GM12874 (cell line): Measurements from ENCODE around the gene SLX1A.

Source experiments
- CTCF ChIP-seq: IDR thresholded peaks from 2 replicates; pipeline ENCODE4 v1.5.1; 2011; ENCODE audit warnings: low read depth, mild to moderate bottlenecking, control low read depth, low read length, moderate library complexity; ENCODE audit not compliant: insufficient read depth

The SLX1A gene

GRCh38 chr16:30152517-30152916 lies 41.2 kb upstream of the SLX1A start:
- no peak for TF ChIP-seq CTCF

GRCh38 chr16:30155188-30155587 lies 38.5 kb upstream of the SLX1A start:
- TF ChIP-seq CTCF, result no peak

- no peak for TF ChIP-seq CTCF
Observed at GRCh38 chr16:30157214-30157613, 36.5 kb upstream of the SLX1A start.

- no peak for TF ChIP-seq CTCF
Observed at GRCh38 chr16:30163538-30163937, 30.1 kb upstream of the SLX1A start.

- TF ChIP-seq CTCF, result no peak
Observed at GRCh38 chr16:30166202-30166902, 27.3 kb upstream of the SLX1A start.

GRCh38 chr16:30173054-30173453 lies 20.6 kb upstream of the SLX1A start:
- TF ChIP-seq CTCF, result no peak

GRCh38 chr16:30179195-30179594 lies 14.5 kb upstream of the SLX1A start:
- no peak for TF ChIP-seq CTCF
